HEK293T (cell line): Measurements from ENCODE around the gene TSPAN14.
"Not testable (repeated sequence)": the region's sequence is repeated elsewhere in the genome, so short reads cannot be mapped to it uniquely, and the experiment has no call there.

ENCODE experiments used
- CTCF ChIA-PET: fragments of 350-600 bp; formaldehyde crosslinking; extraction: SDS; loops from one replicate; lab custom pipeline; 2021; ENCODE audit warnings: antibody characterized with exemption, inconsistent platforms; lab: Yijun Ruan, JAX
- POLR2A ChIA-PET: fragments of 350-600 bp; formaldehyde crosslinking; extraction: SDS; loops from one replicate; lab custom pipeline; 2020; ENCODE audit warnings: antibody characterized with exemption, inconsistent platforms; lab: Yijun Ruan, JAX
- DNase-seq: peaks from one replicate; pipeline ENCODE4 v3.0.0; 2012; ENCODE audit warnings: mixed read lengths; ENCODE audit errors: extremely low spot score
- ARNT ChIP-seq: fragments of 450-650 bp; IDR thresholded peaks from 2 replicates; pipeline ENCODE4 v1.6.1; 2017; ENCODE audit warnings: mild to moderate bottlenecking
- BHLHE40 ChIP-seq: fragments of 450-650 bp; IDR thresholded peaks from 2 replicates; pipeline ENCODE4 v1.6.1; 2016; ENCODE audit warnings: mild to moderate bottlenecking, moderate library complexity, borderline replicate concordance
- CTBP1 ChIP-seq: fragments of 450-650 bp; IDR thresholded peaks from 2 replicates; pipeline ENCODE4 v1.6.1; 2016; ENCODE audit warnings: borderline replicate concordance
- ELF4 ChIP-seq: fragments of 450-650 bp; IDR thresholded peaks from 2 replicates; pipeline ENCODE4 v1.6.1; 2017; ENCODE audit warnings: antibody characterized with exemption
- FOXA1 ChIP-seq: fragments of 450-650 bp; IDR thresholded peaks from 2 replicates; pipeline ENCODE4 v1.6.1; 2016; ENCODE audit warnings: mild to moderate bottlenecking
- FOXK2 ChIP-seq: fragments of 450-650 bp; IDR thresholded peaks from 2 replicates; pipeline ENCODE4 v1.6.1; 2016; ENCODE audit warnings: mild to moderate bottlenecking
- FOXM1 ChIP-seq: fragments of 450-650 bp; IDR thresholded peaks from 2 replicates; pipeline ENCODE4 v1.6.1; 2017; ENCODE audit warnings: mild to moderate bottlenecking, borderline replicate concordance
- HDGF ChIP-seq: fragments of 450-650 bp; IDR thresholded peaks from 2 replicates; pipeline ENCODE4 v1.6.1; 2017; ENCODE audit warnings: antibody characterized with exemption, borderline replicate concordance
- L3MBTL2 ChIP-seq: fragments of 450-650 bp; conservative IDR thresholded peaks from 2 replicates; pipeline ENCODE4 v1.6.1; 2016; ENCODE audit warnings: mild to moderate bottlenecking
- LEF1 ChIP-seq: fragments of 450-650 bp; IDR thresholded peaks from 2 replicates; pipeline ENCODE4 v1.6.1; 2017; ENCODE audit warnings: mild to moderate bottlenecking, borderline replicate concordance
- NFRKB ChIP-seq: fragments of 450-650 bp; IDR thresholded peaks from 2 replicates; pipeline ENCODE4 v1.6.1; 2016; ENCODE audit warnings: mild to moderate bottlenecking, moderate library complexity
- PKNOX1 ChIP-seq: fragments of 450-650 bp; IDR thresholded peaks from 2 replicates; pipeline ENCODE4 v1.6.1; 2016
- SP1 ChIP-seq: fragments of 450-650 bp; IDR thresholded peaks from 2 replicates; pipeline ENCODE4 v1.6.1; 2017
- SUZ12 ChIP-seq: fragments of 450-650 bp; IDR thresholded peaks from 2 replicates; pipeline ENCODE4 v1.6.1; 2016; ENCODE audit warnings: mild to moderate bottlenecking
- TARDBP ChIP-seq: fragments of 450-650 bp; IDR thresholded peaks from 2 replicates; pipeline ENCODE4 v1.6.1; 2016
- ZNF384 ChIP-seq: fragments of 450-650 bp; IDR thresholded peaks from 2 replicates; pipeline ENCODE4 v1.6.1; 2016

TSPAN14 gene

DNA sequence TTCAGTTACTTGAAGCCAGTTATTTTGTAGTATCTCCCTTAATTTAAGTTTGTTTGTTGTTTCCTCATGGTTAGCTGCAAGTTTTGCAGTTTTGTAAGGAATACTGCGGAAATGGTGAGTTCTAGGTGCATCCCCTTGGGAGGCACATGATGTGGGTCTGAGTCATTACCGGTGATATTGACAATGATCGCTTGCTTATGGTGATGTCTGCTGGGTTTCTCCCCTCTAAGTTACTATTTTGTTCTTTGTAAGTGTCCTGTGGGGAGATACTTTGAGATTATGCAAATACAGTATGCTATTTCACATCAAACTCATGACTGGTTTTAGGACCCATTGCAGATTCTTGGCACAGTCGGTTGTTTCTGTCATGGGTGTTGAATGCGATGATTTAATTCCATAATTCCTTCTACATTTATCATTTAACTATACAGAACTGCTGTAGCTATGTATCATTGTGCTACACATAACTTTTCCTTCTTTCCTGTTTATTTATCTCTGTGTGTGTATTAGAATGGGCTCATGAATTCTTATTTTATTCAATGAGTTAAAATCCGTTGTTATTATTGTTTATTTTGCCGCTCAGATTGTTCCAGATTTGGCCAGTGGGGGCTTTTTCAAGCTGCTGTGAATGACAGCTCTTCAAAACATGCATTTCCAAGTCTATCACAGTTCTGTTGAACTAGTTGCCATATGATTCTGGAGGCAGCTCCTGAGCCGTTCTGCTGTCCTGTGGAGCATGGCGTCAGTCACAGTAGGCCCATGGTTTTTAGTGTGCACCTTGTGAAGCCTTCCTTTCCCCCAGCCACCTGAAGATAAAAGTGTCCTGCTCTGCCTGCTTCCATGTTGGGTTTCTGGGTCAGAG, 18.4 kb downstream of the TSPAN14 start:
- no peak for TF ChIP-seq FOXK2
- no peak for DNase-seq
- ChIA-PET POLR2A (interaction anchor here (1.6 kb wide), 1 partner anchor 15 kb away, joined by 4 read pairs; no protein-coding TSS in a partner anchor), CTCF (interaction anchor here (0.6 to 1.5 kb wide), 2 partner anchors 14 to 270 kb away, joined by 3 to 8 read pairs; no protein-coding TSS in a partner anchor)

DNA sequence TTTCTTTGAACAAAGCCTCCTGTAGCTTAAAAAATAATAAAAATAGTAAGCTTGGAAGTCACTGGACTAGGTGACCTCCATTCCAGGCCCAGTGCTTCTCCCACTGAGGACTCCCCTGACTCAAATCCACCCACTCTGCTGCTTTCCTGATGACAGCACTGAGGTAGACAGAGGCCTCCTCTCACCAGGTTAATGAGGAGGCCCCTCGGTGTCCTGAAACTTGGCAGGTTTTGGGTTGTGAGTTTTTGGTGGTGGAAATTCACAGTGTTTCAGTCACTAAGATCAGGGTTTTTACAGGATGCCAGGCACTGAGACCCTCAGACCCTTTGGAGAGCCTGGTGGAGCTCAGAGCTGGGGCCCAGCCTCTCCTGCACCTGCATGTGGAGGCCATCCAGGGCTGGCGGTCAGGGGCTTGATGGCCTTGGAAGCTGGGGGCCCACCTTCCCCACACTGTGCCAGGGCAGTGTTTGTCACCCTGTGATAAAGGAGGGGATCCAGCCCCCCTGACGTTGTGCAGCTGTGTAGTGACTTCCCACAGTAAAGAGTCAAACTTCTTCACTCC, 19.1 kb downstream of the TSPAN14 start:
- TF ChIP-seq BHLHE40 (no peak), LEF1 (no peak), SUZ12 (no peak), HDGF (no peak), FOXA1 (no peak), SP1 (no peak), L3MBTL2 (no peak), TARDBP (no peak), NFRKB (no peak), CTBP1 (no peak), ELF4 (no peak)
- DNase-seq: no peak
- ChIA-PET POLR2A (interaction anchor here (1.6 kb wide), 1 partner anchor 14 kb away, joined by 4 read pairs; no protein-coding TSS in a partner anchor), CTCF (interaction anchor here (0.6 to 1.5 kb wide), 3 partner anchors 15 to 271 kb away, joined by 3 to 8 read pairs (median 3); no protein-coding TSS in a partner anchor)

DNA sequence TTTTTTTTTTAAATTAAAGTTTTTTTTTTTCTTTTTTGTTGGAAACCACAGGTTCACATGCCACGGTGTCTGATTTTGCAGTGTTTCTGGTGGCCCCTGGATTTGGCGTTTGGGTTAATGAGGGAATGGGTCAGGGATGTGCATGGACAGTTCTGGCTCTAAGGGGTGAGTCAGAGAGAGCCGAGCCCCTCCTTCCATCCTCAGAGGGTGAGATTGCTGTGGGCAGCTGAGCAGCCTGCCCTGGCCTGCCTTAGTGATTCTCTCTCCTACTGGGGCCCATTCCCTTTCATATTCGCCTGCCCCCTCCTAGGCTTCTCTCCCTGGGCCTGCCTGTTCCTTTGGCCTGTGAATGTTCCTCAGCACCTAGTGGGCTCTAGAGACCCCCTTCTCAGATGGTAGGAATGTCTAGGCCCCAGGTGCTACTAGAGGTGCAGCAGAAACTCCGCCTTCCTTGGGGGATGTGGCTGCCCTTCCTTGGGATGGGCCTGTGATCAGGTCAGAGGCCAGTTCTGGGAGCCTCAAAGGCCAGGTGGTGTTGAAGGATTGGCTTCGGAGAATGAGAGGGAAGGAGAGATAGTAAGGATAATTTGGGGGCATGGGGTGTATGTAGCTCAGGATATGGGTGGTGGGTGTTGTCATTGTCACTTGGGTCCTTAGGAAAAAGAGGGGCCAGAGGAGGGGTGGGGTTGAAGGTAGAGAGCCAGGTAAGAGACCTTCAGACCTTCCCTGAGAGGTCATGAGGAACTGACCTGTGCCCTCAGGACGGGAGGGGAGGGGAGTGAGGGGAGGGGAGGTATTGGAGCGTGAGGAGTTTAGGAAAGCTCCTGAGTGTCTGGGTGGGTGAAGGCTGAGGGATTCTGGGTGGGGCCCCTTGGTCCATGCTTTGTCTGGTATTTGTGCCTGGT, 19.8 kb downstream of the TSPAN14 start:
- no peak for DNase-seq
- POLR2A ChIA-PET: no interaction called here
- CTCF ChIA-PET: interaction anchor here (0.7 kb wide), 1 partner anchor 18 kb away, joined by 3 read pairs; no protein-coding TSS in a partner anchor
- TF ChIP-seq L3MBTL2 (no peak), TARDBP (no peak), FOXK2 (no peak), HDGF (no peak), CTBP1 (no peak)

GRCh38 chr10:80474597-80474910, 20.4 kb downstream of the TSPAN14 start:
- ChIA-PET POLR2A (no interaction called here), CTCF (no interaction called here)
- DNase-seq: no peak
- TF ChIP-seq NFRKB (no peak), FOXK2 (no peak), FOXA1 (no peak)

DNA sequence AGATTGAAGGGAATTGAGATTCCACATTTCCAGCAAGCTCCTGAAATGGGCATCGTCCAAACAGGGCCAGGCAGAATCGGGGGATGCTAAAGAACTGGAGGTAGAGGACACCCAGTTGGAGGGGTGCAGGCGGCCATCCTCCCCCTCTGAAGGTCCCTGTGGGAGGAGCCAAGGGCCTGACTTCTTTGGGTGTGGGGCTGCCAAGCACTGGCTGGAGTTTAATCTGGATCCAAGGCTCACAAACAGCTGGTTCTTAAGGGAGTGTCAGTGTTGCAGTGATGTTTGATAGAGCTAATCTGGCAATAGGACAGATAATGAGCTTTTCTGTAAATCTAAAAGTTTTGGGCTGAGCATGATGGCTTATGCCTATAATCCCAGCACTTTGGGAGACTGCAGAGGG, 20.8 kb downstream of the TSPAN14 start:
- CTCF ChIA-PET: interaction anchor here (0.6 kb wide), 1 partner anchor 121 kb away, joined by 3 read pairs; no protein-coding TSS in a partner anchor
- POLR2A ChIA-PET: no interaction called here
- TF ChIP-seq SUZ12 (no peak), NFRKB (no peak), ZNF384 (no peak), HDGF (no peak), SP1 (no peak), LEF1 (no peak), CTBP1 (no peak), BHLHE40 (no peak), FOXK2 (no peak), L3MBTL2 (no peak), FOXA1 (no peak), TARDBP (no peak), ELF4 (no peak), PKNOX1 (no peak), ARNT (no peak), FOXM1 (no peak)
- no peak for DNase-seq

- POLR2A ChIA-PET: not testable (repeated sequence)
These were observed 21.5 kb downstream of the TSPAN14 start for GRCh38 chr10:80475641-80476040.

GRCh38 chr10:80476685-80477084, 22.6 kb downstream of the TSPAN14 start:
- ChIA-PET CTCF (no interaction called here), POLR2A (no interaction called here)
- TF ChIP-seq ZNF384: no peak
- no peak for DNase-seq

More at GRCh38 chr10:80475641-80476040, 21.5 kb downstream of the TSPAN14 start:
- CTCF ChIA-PET, DNase-seq: not testable (repeated sequence)

- DNase-seq: no peak
- TF ChIP-seq ELF4 (no peak), FOXA1 (no peak), CTBP1 (no peak), ARNT (no peak), SUZ12 (no peak), L3MBTL2 (no peak), NFRKB (no peak), PKNOX1 (no peak), LEF1 (no peak), FOXM1 (no peak), TARDBP (no peak), SP1 (no peak), ZNF384 (no peak), FOXK2 (no peak), BHLHE40 (no peak), HDGF (no peak)
- CTCF ChIA-PET: no interaction called here
- POLR2A ChIA-PET: no interaction called here
These were observed 23.7 kb downstream of the TSPAN14 start for GRCh38 chr10:80477813-80478212.

DNA sequence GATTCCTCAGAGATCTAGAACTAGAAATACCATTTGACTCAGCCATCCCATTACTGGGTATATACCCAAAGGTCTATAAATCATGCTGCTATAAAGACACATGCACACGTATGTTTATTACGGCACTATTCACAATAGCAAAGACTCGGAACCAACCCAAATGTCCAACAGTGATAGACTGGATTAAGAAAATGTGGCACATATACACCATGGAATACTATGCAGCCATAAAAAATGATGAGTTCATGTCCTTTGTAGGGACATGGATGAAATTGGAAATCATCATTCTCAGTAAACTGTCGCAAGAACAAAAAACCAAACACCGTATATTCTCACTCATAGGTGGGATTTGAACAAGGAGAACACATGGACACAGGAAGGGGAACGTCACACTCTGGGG, 26.3 kb downstream of the TSPAN14 start:
- CTCF ChIA-PET, DNase-seq, POLR2A ChIA-PET: not testable (repeated sequence)
